Adrenal gland (tissue), 5 donors: ENCODE data around the gene SLC5A4.

Experiments used
- POLR2A ChIP-seq, 2 donors: fragments of 450-650 bp; IDR thresholded peaks; one replicate each; pipeline ENCODE4 v1.6.1; 2017; ENCODE audit warnings: antibody characterized with exemption in 2 of 2, mild to moderate bottlenecking in 2 of 2, moderate library complexity in 1 of 2
- TF ChIP-seq, protein P1 (sequence below), 6 experiments: fragments of 450-650 bp in 4 of 6; fragments of 200-600 bp in 2 of 6; sonication (generic) in 1 of 6; IDR thresholded peaks; 1 replicate in 5 of 6; 2 replicates in 1 of 6; pipeline versions ENCODE4 v1.5.1 to v1.8.0; 2016 to 2021; ENCODE audit warnings: antibody characterized with exemption in 6 of 6, mild to moderate bottlenecking in 2 of 6, moderate library complexity in 1 of 6
- donor health status: DM: no; HTN: no; CAD: no.

DNA sequence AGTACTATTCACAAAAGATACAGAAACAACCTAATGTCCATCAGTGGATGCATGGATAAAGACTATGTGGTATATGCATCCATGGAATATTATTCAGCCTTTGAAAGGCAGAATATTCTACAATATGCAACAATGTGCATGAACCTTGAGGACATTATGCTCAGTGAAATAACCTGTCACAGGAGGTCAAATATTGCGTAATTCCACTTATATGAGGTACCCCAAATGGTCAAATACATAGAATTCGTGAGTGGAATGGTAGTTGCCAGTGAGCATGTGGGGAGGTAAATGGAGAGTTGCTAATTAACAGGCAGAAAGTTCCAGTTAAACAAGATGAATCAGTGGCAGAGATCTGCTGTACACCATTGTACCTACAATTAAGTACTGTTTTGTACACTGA is 3.6 kb upstream of the SLC5A4 start:
- no peak for TF ChIP-seq POLR2A (IDR thresholded peaks at IDR 0.05)
- TF ChIP-seq, protein P1, sequence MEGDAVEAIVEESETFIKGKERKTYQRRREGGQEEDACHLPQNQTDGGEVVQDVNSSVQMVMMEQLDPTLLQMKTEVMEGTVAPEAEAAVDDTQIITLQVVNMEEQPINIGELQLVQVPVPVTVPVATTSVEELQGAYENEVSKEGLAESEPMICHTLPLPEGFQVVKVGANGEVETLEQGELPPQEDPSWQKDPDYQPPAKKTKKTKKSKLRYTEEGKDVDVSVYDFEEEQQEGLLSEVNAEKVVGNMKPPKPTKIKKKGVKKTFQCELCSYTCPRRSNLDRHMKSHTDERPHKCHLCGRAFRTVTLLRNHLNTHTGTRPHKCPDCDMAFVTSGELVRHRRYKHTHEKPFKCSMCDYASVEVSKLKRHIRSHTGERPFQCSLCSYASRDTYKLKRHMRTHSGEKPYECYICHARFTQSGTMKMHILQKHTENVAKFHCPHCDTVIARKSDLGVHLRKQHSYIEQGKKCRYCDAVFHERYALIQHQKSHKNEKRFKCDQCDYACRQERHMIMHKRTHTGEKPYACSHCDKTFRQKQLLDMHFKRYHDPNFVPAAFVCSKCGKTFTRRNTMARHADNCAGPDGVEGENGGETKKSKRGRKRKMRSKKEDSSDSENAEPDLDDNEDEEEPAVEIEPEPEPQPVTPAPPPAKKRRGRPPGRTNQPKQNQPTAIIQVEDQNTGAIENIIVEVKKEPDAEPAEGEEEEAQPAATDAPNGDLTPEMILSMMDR (IDR thresholded peaks at IDR 0.05), result no peak
